ENCODE data around the gene TBCA.

Gene TBCA

GRCh38 chr5:77650686-77651085 lies 125.5 kb downstream of the TBCA start:
- H3K36me3 ChIP-seq (ENCODE audit: insufficient read depth, low read length) = no peaks in the 10 kb centered on the region
- H3K27ac ChIP-seq (ENCODE audit: low read depth, low read length) = no peak overlapping the region
- H3K9ac ChIP-seq (ENCODE audit: low read length) = no peak overlapping the region
- no peaks in the 10 kb centered on the region for H3K9me3 ChIP-seq (ENCODE audit: low read length)
- H3K4me1 ChIP-seq (ENCODE audit: insufficient read depth, low read length) = no peaks in the 10 kb centered on the region
- H3K4me3 ChIP-seq (ENCODE audit: low read depth in 1 of 2, low read length in 2 of 2) = no peak overlapping the region
- H3K27me3 ChIP-seq (ENCODE audit: control insufficient read depth in 1 of 2, insufficient read depth in 2 of 2, low read length in 2 of 2) = peaks cover 10 to 12% of the 10 kb centered on the region in 2 donors

DNA sequence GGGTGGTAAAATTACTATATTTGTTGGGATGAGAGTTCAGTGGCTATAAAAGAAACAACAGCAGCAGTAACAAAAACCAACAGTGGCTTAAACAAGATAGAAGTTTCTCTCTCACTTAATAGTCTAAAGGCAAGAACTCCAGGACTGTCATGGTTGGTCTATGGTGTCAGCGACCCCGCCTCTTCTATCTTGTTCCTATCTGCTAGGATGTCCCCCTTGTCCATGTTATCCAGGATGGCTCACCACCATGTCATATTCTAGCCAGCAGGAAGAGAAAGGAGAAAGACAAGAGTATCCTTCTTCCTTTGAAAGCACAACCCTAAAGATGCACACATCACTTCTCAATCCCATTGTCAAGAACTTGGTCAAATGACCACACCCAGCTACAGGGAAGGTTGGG lies 126.4 kb downstream of the TBCA start:
- H3K36me3 ChIP-seq (ENCODE audit: insufficient read depth, low read length) = no peaks in the 10 kb centered on the region
- H3K4me3 ChIP-seq (ENCODE audit: low read depth in 1 of 2, low read length in 2 of 2) = no peak overlapping the region
- no peak overlapping the region for H3K9ac ChIP-seq (ENCODE audit: low read length)
- H3K27ac ChIP-seq (ENCODE audit: low read depth, low read length) = no peak overlapping the region
- H3K9me3 ChIP-seq (ENCODE audit: low read length) = no peaks in the 10 kb centered on the region
- H3K4me1 ChIP-seq (ENCODE audit: insufficient read depth, low read length) = peaks cover 2% of the 10 kb centered on the region
- H3K27me3 ChIP-seq (ENCODE audit: control insufficient read depth in 1 of 2, insufficient read depth in 2 of 2, low read length in 2 of 2) = peaks cover 14 to 15% of the 10 kb centered on the region in 2 donors

DNA sequence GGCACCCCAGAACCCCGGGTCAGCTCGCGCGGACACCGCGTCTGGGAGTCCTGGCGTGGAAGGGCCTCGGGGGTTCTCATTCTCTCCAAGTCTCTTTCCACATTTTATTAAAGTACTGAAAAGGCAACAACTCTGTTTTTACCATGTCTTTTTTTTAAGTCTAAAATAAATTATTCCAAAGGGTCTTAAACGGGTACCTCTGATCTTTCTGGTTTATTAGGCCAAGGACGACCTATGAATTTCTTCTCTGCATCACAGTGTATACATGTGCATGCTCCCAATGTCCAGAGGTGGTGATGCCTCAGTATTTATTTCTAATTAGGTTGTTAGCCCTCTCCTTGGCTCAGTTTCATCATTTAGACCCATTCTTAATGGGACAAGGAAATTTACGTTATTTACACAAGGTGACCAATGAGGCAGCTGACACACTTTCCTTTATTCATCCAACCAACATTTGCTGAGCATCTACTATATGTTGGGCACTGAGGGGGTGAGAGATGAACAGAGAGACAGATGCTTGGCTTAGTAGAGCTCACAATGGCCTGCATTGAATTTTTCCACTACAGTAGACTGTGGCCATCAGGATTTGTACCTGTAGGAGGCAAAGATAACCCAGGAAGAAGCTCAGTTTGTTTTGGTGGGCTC lies 130.0 kb downstream of the TBCA start:
- Histone ChIP-seq H3K9ac (ENCODE audit: low read length) (no peak overlapping the region), H3K4me1 (ENCODE audit: insufficient read depth, low read length) (peaks cover 8% of the 10 kb centered on the region), H3K27ac (ENCODE audit: low read depth, low read length) (no peak overlapping the region), H3K4me3 (ENCODE audit: low read depth in 1 of 2, low read length in 2 of 2) (no peak overlapping the region), H3K36me3 (ENCODE audit: insufficient read depth, low read length) (no peaks in the 10 kb centered on the region), H3K9me3 (ENCODE audit: low read length) (peaks cover 10% of the 10 kb centered on the region), H3K27me3 (ENCODE audit: control insufficient read depth in 1 of 2, insufficient read depth in 2 of 2, low read length in 2 of 2) (peaks cover 51 to 52% of the 10 kb centered on the region in 2 donors)

- Histone ChIP-seq H3K27ac (ENCODE audit: low read depth, low read length) (no peak overlapping the region), H3K36me3 (ENCODE audit: insufficient read depth, low read length) (no peaks in the 10 kb centered on the region), H3K4me3 (ENCODE audit: low read depth in 1 of 2, low read length in 2 of 2) (no peak overlapping the region), H3K4me1 (ENCODE audit: insufficient read depth, low read length) (peaks cover 8% of the 10 kb centered on the region), H3K9me3 (ENCODE audit: low read length) (peaks cover 10% of the 10 kb centered on the region), H3K9ac (ENCODE audit: low read length) (no peak overlapping the region), H3K27me3 (ENCODE audit: control insufficient read depth in 1 of 2, insufficient read depth in 2 of 2, low read length in 2 of 2) (peaks cover 58 to 59% of the 10 kb centered on the region in 2 donors)
Observed at GRCh38 chr5:77645158-77645994, 130.8 kb downstream of the TBCA start.

DNA sequence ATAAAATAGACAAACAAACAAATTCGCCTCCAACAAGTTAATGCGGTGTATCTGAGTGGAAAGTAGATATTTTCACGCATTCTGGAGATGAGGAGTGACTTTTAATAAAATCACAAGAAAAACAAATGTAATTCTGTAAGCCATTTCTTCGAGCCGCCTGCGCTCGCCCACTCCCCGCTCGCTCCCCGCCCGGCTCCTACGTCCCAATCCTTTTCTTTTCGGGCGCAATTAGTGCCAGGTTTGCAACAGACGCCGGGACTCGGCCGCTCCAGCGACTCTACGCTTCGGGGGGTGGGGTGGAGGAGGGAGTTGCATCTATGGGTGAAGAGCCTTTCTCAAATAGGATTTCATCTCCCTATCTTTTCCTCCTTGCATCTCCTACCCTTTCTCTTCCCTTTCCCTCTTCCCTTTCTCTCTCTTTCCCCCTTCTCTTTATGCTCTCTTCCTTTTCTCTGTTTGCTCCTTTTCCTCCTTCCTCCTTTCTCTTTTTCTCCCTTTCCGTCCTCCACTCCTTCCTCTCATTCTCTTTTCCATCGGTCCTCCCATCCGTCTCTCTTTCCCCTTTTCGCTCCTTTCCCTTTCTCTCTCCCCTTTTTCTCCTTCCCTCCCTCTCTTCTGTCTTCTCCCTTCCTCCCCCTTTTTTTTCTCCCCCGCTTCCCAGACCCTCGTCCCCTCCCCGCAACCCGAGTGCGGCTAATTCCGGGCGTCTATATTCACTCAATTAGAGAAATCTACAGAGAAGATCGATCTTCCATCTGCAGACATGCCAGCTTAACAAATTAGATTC lies 131.6 kb downstream of the TBCA start:
- Histone ChIP-seq H3K4me1 (ENCODE audit: insufficient read depth, low read length) (peaks cover 8% of the 10 kb centered on the region), H3K27me3 (ENCODE audit: control insufficient read depth in 1 of 2, insufficient read depth in 2 of 2, low read length in 2 of 2) (peaks cover 66 to 67% of the 10 kb centered on the region in 2 donors), H3K9me3 (ENCODE audit: low read length) (peaks cover 10% of the 10 kb centered on the region), H3K36me3 (ENCODE audit: insufficient read depth, low read length) (no peaks in the 10 kb centered on the region), H3K9ac (ENCODE audit: low read length) (no peak overlapping the region), H3K4me3 (ENCODE audit: low read depth in 1 of 2, low read length in 2 of 2) (no peak overlapping the region), H3K27ac (ENCODE audit: low read depth, low read length) (no peak overlapping the region)

DNA sequence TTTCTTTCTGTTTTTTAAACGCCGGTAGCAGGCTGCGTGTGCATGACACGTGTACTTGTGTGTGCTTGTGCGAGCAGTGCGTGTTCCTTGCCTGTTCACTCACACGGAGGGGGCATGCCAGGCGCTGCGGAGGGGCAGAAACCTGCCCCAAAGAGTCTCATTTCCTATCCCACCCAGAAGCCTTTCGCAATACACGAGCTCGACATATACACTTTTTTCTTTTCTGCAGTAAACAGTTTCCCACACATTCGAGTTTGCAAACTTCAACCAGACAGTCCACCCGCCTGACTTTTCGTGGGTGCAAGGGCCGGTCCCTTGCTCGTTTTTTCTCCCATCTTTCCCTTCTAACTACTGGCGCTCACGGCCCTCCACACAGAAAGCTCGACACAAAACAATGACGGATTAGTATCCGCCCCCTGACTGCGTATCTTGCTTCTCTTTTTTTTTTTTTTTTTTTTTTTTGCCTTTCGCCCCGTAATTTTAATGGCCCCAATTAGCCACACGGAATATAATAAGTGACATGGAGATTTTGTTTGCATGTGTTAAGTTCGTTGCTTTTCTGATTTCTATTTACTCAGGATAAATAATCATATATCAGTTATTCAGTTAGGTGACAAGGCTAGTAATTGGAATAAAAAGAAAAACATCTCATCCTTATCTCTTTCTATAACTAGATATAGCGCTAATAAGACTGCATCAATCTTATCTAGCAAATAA lies 132.3 kb downstream of the TBCA start:
- Histone ChIP-seq H3K4me3 (ENCODE audit: low read depth in 1 of 2, low read length in 2 of 2) (peak overlapping the region in 1 of 2 donors; percentile 2), H3K27me3 (ENCODE audit: control insufficient read depth in 1 of 2, insufficient read depth in 2 of 2, low read length in 2 of 2) (peaks cover 74 to 75% of the 10 kb centered on the region in 2 donors), H3K36me3 (ENCODE audit: insufficient read depth, low read length) (no peaks in the 10 kb centered on the region), H3K9me3 (ENCODE audit: low read length) (peaks cover 10% of the 10 kb centered on the region), H3K9ac (ENCODE audit: low read length) (no peak overlapping the region), H3K27ac (ENCODE audit: low read depth, low read length) (no peak overlapping the region), H3K4me1 (ENCODE audit: insufficient read depth, low read length) (peaks cover 12% of the 10 kb centered on the region)

GRCh38 chr5:77642738-77643653 lies 133.1 kb downstream of the TBCA start:
- H3K36me3 ChIP-seq (ENCODE audit: insufficient read depth, low read length) = no peaks in the 10 kb centered on the region
- no peak overlapping the region for H3K27ac ChIP-seq (ENCODE audit: low read depth, low read length)
- no peak overlapping the region for H3K9ac ChIP-seq (ENCODE audit: low read length)
- H3K4me3 ChIP-seq (ENCODE audit: low read depth in 1 of 2, low read length in 2 of 2) = peak overlapping the region in 1 of 2 donors; percentile 2
- H3K9me3 ChIP-seq (ENCODE audit: low read length) = peaks cover 10% of the 10 kb centered on the region
- H3K27me3 ChIP-seq (ENCODE audit: control insufficient read depth in 1 of 2, insufficient read depth in 2 of 2, low read length in 2 of 2) = peaks cover 82 to 83% of the 10 kb centered on the region in 2 donors
- peaks cover 18% of the 10 kb centered on the region for H3K4me1 ChIP-seq (ENCODE audit: insufficient read depth, low read length)

DNA sequence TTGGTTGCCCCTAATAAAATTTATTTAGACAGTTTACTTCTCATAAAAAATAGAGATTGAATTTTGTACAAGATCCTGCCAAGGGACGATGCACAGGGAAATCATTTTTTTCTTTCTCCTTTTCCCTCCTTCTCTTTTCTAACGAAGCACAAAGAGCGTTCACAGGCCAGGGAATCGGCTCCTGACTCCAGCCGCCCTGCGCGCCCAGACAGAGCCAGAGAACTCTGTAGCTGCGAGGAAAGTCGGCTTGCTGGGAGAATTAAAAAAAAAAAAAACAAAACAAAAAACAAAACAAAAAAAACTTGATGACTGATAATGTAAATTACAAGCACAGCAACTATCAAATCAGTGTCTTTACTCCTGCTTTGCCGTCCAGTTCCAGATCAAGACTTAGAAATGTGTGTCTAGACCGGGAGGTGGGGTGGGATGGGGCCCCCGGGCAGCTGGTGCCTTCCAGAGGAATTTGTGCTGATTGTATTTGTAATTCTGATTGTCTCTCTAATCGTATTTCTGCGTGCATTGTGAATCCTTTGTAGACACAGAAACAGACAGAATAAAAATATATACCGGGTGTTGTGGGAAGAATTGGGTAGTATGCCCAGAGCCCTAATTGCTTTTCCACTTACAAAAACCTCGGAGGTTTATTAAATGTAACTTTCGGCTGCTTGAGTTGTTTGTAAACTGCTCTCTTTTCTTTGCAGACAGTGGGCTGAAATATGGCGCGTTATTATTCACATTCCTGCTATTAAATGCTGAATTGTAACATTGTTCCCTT lies 134.0 kb downstream of the TBCA start:
- Histone ChIP-seq H3K36me3 (ENCODE audit: insufficient read depth, low read length) (no peaks in the 10 kb centered on the region), H3K27ac (ENCODE audit: low read depth, low read length) (no peak overlapping the region), H3K4me1 (ENCODE audit: insufficient read depth, low read length) (peaks cover 18% of the 10 kb centered on the region), H3K9me3 (ENCODE audit: low read length) (peaks cover 10% of the 10 kb centered on the region), H3K9ac (ENCODE audit: low read length) (no peak overlapping the region), H3K4me3 (ENCODE audit: low read depth in 1 of 2, low read length in 2 of 2) (no peak overlapping the region), H3K27me3 (ENCODE audit: control insufficient read depth in 1 of 2, insufficient read depth in 2 of 2, low read length in 2 of 2) (peaks cover 88 to 90% of the 10 kb centered on the region in 2 donors)

DNA sequence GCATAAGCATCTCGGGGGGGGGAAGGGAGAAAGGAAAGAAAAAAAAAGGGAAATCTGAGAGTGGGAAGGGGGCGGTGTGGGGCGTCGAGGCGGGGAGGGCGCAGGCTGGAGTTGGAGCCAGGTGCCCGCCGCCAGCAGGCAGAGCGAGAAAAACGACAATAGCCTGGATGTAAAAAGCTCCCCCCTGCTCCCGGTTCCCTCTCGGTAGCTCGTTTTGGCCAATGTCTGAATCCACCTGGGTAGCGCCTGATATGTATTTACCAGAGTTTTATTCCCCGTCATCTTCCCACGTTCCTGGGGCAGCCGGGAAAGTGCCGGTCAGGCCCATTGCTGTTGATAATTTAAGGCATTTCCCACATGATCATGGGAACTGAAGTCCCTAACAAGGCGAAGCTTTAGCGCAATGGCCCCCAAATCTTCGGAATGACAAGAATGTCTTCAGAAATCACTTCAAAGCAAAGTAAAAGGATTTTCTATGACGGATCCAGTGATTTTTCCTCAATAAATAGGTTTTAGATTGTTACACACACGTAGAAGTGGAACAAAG lies 134.7 kb downstream of the TBCA start:
- no peaks in the 10 kb centered on the region for H3K36me3 ChIP-seq (ENCODE audit: insufficient read depth, low read length)
- H3K9ac ChIP-seq (ENCODE audit: low read length) = no peak overlapping the region
- peaks cover 10% of the 10 kb centered on the region for H3K9me3 ChIP-seq (ENCODE audit: low read length)
- H3K27me3 ChIP-seq (ENCODE audit: control insufficient read depth in 1 of 2, insufficient read depth in 2 of 2, low read length in 2 of 2) = peaks cover 94 to 95% of the 10 kb centered on the region in 2 donors
- no peak overlapping the region for H3K27ac ChIP-seq (ENCODE audit: low read depth, low read length)
- peaks cover 18% of the 10 kb centered on the region for H3K4me1 ChIP-seq (ENCODE audit: insufficient read depth, low read length)
- no peak overlapping the region for H3K4me3 ChIP-seq (ENCODE audit: low read depth in 1 of 2, low read length in 2 of 2)

Measured in muscle layer of colon (tissue), 2 donors.